Thyroid gland (tissue), 4 donors: Measurements from ENCODE around the gene PHTF2. TPM values are rescaled to one million over a fixed set of nuclear protein-coding genes. Genes with fewer than 3 reads are reported as not detected.
"Not testable (repeated sequence)": the region's sequence is repeated elsewhere in the genome, so short reads cannot be mapped to it uniquely, and the experiment has no call there.

Source experiments
- DNase-seq, 2 donors: peaks; one replicate each; pipeline ENCODE4 v3.0.0-alpha.2; 2019
- H3K27ac ChIP-seq, 3 donors: fragments of 200-600 bp; sonication (generic); 1 replicate in 2 of 3; 2 replicates in 1 of 3; pipeline ENCODE4 v1.5.1; 2016 to 2019; ENCODE audit warnings: mild to moderate bottlenecking in 1 of 3, moderate library complexity in 1 of 3
- H3K27me3 ChIP-seq: fragments of 200-600 bp; sonication (generic); one replicate; pipeline ENCODE4 v1.5.1; 2019
- H3K36me3 ChIP-seq, 2 donors: fragments of 200-600 bp; sonication (generic); one replicate each; pipeline ENCODE4 v1.5.1; 2016 to 2019
- H3K4me1 ChIP-seq, 2 donors: fragments of 200-600 bp; sonication (generic); one replicate each; pipeline ENCODE4 v1.5.1; 2017 to 2019
- H3K4me3 ChIP-seq, 3 donors: fragments of 200-600 bp; sonication (generic); replicated peaks in 1 of 3; 1 replicate in 2 of 3; 2 replicates in 1 of 3; pipeline ENCODE4 v1.5.1; 2016; ENCODE audit warnings: mild to moderate bottlenecking in 1 of 3
- H3K9me3 ChIP-seq: fragments of 200-600 bp; sonication (generic); one replicate; pipeline ENCODE4 v1.5.1; 2017
- POLR2A ChIP-seq, 2 donors: fragments of 450-650 bp; IDR thresholded peaks; one replicate each; pipeline ENCODE4 v1.6.1; 2017; ENCODE audit warnings: antibody characterized with exemption in 2 of 2, mild to moderate bottlenecking in 2 of 2, moderate library complexity in 1 of 2
- WGBS, 2 donors: methylation state at CpG; one replicate each; pipeline ENCODE4 v1.1.5; 2017; 5-methylcytosine and 5-hydroxymethylcytosine counted together
- intact Hi-C: fragments of 100-400 bp; cut with DNase I; formaldehyde crosslinking; loops from one replicate; pipeline ENCODE4 v1.15.1; 2023
- small RNA-seq: library from RNA; depleted of rRNA; stranded (forward); fragments of <200 nt; gene quantifications from one replicate; pipeline ENCODE3, GENCODE V24; 2016
- total RNA-seq, 4 donors: library from RNA; depleted of rRNA; stranded (reverse); fragments of >200 nt; gene quantifications; one replicate each; pipeline ENCODE4 v1.2.3, GENCODE V29; 2016
- TF ChIP-seq, protein P1 (sequence below), 6 experiments: fragments of 200-600 bp in 3 of 6; fragments of 450-650 bp in 3 of 6; sonication (generic) in 3 of 6; IDR thresholded peaks; one replicate each; pipeline ENCODE4 v1.5.1; 2016 to 2019; ENCODE audit warnings: antibody characterized with exemption in 6 of 6, mild to moderate bottlenecking in 2 of 6, inconsistent platforms in 1 of 6, moderate library complexity in 1 of 6

PHTF2 gene
- total RNA-seq, 4 donors from 2014 or later, result 15.3 to 28.3 (median 25.3) TPM

DNA sequence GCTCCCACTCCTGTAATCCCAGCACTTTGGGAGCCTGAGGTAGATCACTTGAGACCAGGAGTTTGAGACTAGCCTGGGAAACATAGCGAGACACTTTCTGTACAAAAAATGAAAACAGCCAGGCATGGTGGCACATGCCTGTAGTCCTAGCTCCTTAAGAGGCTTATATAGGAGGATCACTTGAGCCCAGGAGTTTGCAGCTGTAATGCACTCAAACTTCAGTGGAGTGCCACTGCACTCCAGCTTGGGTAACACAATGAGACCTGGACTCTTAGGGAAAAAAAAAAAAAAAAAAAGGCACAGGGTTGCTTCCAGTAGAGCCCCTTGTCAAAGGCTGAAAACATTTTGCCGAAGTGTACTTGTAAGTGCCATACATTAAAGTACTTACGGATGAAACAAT, 195.3 kb downstream of the PHTF2 start:
- H3K4me1 ChIP-seq, result no peaks in the 10 kb centered on the region
- whole genome bisulfite sequencing, 2 donors, result 34 to 55% methylated on average over 3 of the region's 3 CpGs
- intact Hi-C loops, result no loop called here
- DNase-seq, result peak; percentile 16 to 39
- TF ChIP-seq POLR2A (IDR thresholded peaks at IDR 0.05), result no peak
- TF ChIP-seq, protein P1, sequence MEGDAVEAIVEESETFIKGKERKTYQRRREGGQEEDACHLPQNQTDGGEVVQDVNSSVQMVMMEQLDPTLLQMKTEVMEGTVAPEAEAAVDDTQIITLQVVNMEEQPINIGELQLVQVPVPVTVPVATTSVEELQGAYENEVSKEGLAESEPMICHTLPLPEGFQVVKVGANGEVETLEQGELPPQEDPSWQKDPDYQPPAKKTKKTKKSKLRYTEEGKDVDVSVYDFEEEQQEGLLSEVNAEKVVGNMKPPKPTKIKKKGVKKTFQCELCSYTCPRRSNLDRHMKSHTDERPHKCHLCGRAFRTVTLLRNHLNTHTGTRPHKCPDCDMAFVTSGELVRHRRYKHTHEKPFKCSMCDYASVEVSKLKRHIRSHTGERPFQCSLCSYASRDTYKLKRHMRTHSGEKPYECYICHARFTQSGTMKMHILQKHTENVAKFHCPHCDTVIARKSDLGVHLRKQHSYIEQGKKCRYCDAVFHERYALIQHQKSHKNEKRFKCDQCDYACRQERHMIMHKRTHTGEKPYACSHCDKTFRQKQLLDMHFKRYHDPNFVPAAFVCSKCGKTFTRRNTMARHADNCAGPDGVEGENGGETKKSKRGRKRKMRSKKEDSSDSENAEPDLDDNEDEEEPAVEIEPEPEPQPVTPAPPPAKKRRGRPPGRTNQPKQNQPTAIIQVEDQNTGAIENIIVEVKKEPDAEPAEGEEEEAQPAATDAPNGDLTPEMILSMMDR (IDR thresholded peaks at IDR 0.05), result no peak
- no peaks in the 10 kb centered on the region for H3K36me3 ChIP-seq
- no peak overlapping the region for H3K4me3 ChIP-seq
- H3K27ac ChIP-seq, result no peak overlapping the region
- no peaks in the 10 kb centered on the region for H3K27me3 ChIP-seq
- H3K9me3 ChIP-seq, result no peaks in the 10 kb centered on the region

DNA sequence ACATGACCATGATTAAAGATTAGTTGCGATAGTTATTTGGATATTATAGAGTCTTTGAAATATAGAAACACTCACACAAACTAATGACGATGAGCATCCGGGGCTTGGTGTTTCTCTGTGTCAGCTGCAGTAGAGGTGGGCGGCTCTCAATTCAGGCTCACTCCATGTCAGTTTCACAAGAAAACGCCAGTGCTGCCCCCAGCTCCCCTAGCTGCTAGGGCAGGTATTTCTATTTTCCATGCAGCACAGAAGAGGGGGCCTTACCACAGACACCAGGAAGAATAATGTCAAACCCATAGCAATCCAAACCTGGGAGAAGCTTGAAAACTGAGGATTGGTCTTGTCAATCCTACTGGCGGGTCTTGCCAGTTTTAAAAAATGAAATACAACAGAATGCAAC, 197.1 kb downstream of the PHTF2 start:
- no peaks in the 10 kb centered on the region for H3K4me1 ChIP-seq
- DNase-seq, result no peak
- H3K9me3 ChIP-seq, result no peaks in the 10 kb centered on the region
- TF ChIP-seq POLR2A (IDR thresholded peaks at IDR 0.05), result no peak
- TF ChIP-seq, protein P1 (IDR thresholded peaks at IDR 0.05), result no peak
- H3K36me3 ChIP-seq, result no peaks in the 10 kb centered on the region
- intact Hi-C loops, result no loop called here
- H3K27ac ChIP-seq, result no peak overlapping the region
- 83 to 89% methylated on average over 6 of the region's 6 CpGs for WGBS, 2 donors
- H3K4me3 ChIP-seq, result no peak overlapping the region
- no peaks in the 10 kb centered on the region for H3K27me3 ChIP-seq

DNA sequence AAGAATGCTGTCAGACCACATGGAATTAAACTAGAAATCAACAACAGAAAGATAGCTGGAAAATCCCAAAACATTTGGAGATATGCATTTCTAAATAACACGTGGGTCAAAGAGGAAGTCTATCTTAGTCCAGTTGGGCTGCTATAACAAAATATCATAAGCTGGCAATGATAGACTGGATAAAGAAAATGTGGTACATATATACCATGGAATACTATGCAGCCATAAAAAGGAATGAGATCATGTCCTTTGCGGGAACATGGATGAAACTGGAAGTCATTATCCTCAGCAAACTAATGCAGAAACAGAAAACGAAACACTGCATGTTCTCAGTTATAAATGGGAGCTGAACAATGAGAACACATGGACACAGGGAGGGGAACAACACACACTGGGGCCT, 200.6 kb downstream of the PHTF2 start:
- H3K9me3 ChIP-seq, H3K36me3 ChIP-seq, H3K27ac ChIP-seq, DNase-seq, H3K27me3 ChIP-seq, H3K4me3 ChIP-seq, H3K4me1 ChIP-seq, intact Hi-C loops: not testable (repeated sequence)
- 60 to 77% methylated on average over 3 of the region's 3 CpGs for WGBS, 2 donors

DNA sequence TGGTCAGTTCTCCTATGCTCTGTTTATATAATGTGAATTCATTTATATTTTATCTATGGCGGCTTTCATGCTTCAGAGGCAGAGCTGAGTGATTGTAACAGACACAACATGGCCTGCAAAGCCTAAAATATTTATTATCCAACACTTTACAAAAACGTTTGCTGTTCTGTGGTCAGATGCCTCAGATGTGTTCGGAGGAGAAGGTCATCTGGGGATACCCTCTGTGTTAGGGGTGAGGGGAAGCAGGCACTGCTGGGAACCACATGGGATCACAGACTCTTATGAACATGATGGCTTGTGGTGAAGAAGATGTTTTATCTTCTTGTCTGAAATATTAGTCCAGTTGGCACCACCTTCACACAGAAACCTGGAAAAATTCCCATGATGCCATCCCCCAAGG, 203.4 kb downstream of the PHTF2 start:
- intact Hi-C loops, result no loop called here
- no peaks in the 10 kb centered on the region for H3K36me3 ChIP-seq
- no peak overlapping the region for H3K4me3 ChIP-seq
- H3K27ac ChIP-seq, result no peak overlapping the region
- H3K9me3 ChIP-seq, result no peaks in the 10 kb centered on the region
- no peak for TF ChIP-seq POLR2A (IDR thresholded peaks at IDR 0.05)
- no peaks in the 10 kb centered on the region for H3K27me3 ChIP-seq
- 74 to 87% methylated on average over 3 of the region's 3 CpGs for WGBS, 2 donors
- DNase-seq, result no peak
- H3K4me1 ChIP-seq, result no peaks in the 10 kb centered on the region

DNA sequence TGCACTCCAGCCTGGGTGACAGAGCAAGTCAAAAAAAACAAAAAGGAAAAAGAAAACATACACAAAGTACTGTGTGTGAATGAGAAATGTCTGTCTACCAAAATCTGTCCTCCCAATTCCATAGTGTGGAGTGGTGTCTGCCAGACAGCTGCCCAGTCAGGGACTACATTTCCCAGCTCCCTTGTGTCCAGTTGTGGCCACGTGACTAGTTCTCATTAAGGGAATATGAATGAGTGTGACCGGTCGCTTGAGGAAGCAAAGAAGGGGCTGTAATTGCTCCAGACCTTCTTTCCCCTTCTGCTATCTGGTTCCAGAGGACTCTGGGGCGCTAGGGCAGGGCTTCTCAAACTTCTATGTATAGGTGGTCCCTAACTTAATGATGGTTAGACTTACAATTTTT, 204.1 kb downstream of the PHTF2 start:
- WGBS, 2 donors, result 84 to 91% methylated on average over 4 of the region's 4 CpGs
- no peak overlapping the region for H3K27ac ChIP-seq
- no peaks in the 10 kb centered on the region for H3K36me3 ChIP-seq
- TF ChIP-seq POLR2A (IDR thresholded peaks at IDR 0.05), result no peak
- no peak for DNase-seq
- intact Hi-C loops, result no loop called here
- H3K4me3 ChIP-seq, result no peak overlapping the region
- no peaks in the 10 kb centered on the region for H3K27me3 ChIP-seq
- H3K9me3 ChIP-seq, result no peaks in the 10 kb centered on the region
- H3K4me1 ChIP-seq, result no peaks in the 10 kb centered on the region

DNA sequence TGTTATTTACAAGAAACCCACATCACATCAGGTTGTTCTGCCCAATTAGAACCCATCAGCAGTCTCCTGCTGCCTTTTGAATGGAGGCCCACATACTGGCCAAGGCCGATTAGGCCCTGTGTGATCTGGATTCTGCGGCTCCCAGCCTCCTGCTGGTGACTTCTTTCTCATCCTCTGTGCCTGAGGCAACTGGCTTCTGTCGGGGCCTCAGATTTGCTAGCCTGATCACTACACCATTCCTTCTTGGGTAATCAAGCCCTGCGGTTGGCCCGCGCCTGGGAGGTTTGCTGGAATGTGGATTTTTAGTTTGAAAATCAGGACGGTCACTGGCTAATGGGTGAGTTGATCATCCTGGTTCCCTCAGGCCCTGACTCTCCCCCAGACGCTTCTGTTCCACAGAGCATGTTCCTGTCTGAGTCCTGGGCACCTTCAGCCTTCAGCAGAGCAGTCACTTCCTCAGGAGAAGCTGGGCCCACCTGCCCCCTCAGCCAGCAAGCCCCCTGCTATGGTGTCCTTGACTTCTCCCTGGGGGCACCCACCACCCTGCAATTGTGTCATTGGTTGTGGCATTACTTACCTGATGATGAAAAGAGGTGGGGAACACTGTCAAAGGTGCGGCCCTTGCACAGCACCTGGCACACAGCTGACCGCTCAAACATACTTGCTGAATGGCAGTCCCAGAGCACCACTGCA, 207.6 kb downstream of the PHTF2 start:
- TF ChIP-seq, protein P1 (IDR thresholded peaks at IDR 0.05), result no peak
- TF ChIP-seq POLR2A (IDR thresholded peaks at IDR 0.05), result no peak
- WGBS, 2 donors, result 87 to 92% methylated on average over 10 of the region's 10 CpGs

More for the DNA sequence above, 207.6 kb downstream of the PHTF2 start:
- H3K4me1 ChIP-seq, result no peaks in the 10 kb centered on the region
- no peaks in the 10 kb centered on the region for H3K27me3 ChIP-seq
- H3K27ac ChIP-seq, result no peak overlapping the region
- no peaks in the 10 kb centered on the region for H3K9me3 ChIP-seq
- intact Hi-C loops, result no loop called here
- H3K4me3 ChIP-seq, result no peak overlapping the region
- DNase-seq, result no peak
- no peaks in the 10 kb centered on the region for H3K36me3 ChIP-seq

Small RNA genes within 50 kb of the gene (small RNA-seq; reads per million reads assigned to genes)
- gene RF00019, result not detected

Other genes starting within 250 kb of the PHTF2 start
- 10 to 100 TPM; 30.6 to 43.9 (median 36.9) TPM for gene RSBN1L, start 102.3 kb upstream of the PHTF2 start, total RNA-seq
- gene TMEM60, start 339 bp upstream of the PHTF2 start, total RNA-seq, result 10 to 100 TPM; 16.5 to 24.1 (median 17.2) TPM